GM19238 (cell line): ENCODE data around the gene FOXRED2.
A peak's percentile ranks its signal among the peaks of the same experiment; 100 is the strongest.
"Not testable (repeated sequence)": the region's sequence is repeated elsewhere in the genome, so short reads cannot be mapped to it uniquely, and the experiment has no call there.

Experiments used
- DNase-seq: peaks from one replicate; pipeline ENCODE4 v3.0.0; 2011; ENCODE audit warnings: low spot score; ENCODE audit not compliant: insufficient read length

Gene FOXRED2

GRCh38 chr22:36470162-36470993 lies 36.5 kb downstream of the FOXRED2 start:
- peak; percentile 86 for DNase-seq

DNA sequence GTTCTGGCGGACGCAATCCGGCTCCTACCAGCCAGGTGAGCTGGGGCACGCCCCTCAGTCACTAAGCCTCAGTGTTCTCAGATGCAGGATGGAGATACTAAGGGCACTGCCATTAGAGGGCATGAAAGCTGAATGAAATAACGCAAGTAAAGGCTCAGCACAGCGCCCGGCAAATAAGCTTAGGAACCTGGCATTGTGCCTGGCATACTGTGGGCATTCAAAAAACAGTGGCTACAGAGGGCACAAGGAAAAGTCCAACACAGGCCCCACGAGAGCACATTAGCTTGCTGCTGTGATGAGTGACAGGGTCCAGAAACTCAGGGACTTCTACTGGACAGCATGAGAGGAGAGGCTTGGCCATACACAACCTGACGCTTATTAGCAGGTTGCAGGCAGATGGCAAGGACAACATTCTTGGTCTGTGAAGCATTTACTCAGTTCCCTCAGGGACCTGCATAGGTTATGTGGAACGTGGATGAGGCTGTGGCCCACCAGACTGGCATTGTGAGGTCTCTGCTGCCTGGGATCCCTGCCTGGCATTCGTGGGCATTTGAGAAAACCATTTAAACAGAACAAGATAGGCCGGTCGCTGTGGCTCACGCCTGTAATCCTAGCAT lies 37.6 kb downstream of the FOXRED2 start:
- no peak for DNase-seq

DNA sequence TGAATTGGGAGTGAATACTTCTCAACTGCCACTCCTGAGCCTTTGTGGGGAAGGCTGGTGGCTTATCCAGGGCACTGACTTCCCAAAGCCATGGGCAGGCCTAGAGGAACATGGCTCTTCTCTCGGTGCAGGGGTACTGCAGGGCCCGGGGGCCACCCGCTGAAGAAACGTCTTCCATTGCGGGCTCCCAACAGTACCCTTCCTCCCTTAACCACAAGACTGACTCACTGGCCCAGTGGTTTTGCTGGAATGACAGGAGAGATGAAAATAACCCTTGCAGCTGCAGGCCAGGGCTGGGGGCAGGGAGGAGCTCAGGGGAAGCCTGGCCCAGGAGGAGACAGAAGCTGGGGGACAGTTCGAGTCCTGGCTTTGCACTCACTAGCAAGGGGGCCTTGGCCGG lies 38.9 kb downstream of the FOXRED2 start:
- DNase-seq, result no peak

- DNase-seq, result no peak
These were observed 39.6 kb downstream of the FOXRED2 start for GRCh38 chr22:36467042-36467810.

- no peak for DNase-seq
These were observed 40.6 kb downstream of the FOXRED2 start for GRCh38 chr22:36466258-36466657.

- DNase-seq, result no peak
These were observed 41.4 kb downstream of the FOXRED2 start for GRCh38 chr22:36465232-36466021.

- no peak for DNase-seq
These were observed 42.1 kb downstream of the FOXRED2 start for GRCh38 chr22:36464715-36465231.

- DNase-seq, result no peak
These were observed 43.1 kb downstream of the FOXRED2 start for GRCh38 chr22:36463783-36464184.

DNA sequence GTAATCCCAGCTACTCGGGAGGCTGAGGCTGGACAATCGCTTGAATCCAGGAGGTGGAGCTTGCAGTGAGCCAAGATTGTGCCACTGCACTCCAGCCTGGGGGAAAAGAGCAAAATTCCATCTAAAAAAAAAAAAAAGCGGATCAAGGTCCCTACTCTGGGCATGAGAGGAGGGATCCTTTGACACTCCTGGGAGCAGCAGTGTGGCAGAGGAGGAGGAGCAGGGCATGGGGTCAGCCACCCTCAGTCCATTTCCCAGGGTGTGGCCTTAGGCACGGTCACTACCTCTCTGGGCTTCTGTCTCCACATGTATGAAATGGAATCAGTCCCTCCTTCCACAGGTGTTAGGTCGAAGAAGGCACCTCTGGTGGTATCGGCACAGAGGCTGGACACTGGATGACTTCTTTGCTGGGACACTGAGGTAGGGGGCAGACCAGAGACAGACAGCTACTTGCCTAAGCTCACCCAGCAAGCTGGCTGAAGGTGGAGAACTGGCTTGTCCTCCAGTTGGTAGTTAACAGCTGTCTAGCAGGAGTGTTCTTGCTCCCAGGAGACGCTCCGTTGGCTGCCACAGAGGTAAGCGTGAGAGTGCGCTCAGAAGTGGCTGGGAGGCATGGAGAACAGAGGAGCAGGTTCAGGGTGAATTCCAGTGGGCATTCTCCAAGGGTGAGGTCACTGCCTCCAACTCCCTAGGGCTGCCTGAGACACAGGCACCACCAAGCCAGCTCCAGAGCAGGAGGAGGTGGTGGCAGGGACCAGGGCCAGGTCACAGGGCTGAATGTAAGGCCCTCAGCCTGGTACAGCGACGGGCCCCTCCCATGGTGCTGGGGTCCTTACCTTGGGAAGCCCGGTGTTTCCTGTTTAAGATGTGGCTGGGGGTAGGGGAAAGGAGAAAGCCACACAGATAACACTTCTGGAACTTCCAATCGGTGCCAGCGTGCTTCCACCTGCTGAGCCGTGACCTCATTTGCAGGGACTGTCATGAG lies 44.9 kb downstream of the FOXRED2 start:
- DNase-seq, result no peak

DNA sequence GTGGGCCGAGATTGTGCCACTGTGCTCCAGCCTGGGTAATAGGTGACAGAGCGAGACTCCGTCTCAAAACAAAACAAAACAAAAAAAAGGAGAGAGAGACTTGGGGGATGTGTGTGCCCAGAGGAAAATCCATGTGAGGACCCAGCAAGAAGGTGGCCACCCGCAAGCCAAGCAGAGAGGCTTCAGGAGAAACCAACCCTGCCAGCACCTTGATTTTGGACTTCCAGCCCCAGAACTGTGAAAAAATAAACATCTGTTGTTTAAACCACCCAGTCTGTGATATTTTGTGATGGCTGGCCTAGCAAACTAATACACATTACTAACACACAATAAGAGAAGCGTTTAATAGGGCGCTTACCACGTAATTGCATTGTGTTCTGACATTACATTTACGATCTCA lies 46.6 kb downstream of the FOXRED2 start:
- no peak for DNase-seq

DNA sequence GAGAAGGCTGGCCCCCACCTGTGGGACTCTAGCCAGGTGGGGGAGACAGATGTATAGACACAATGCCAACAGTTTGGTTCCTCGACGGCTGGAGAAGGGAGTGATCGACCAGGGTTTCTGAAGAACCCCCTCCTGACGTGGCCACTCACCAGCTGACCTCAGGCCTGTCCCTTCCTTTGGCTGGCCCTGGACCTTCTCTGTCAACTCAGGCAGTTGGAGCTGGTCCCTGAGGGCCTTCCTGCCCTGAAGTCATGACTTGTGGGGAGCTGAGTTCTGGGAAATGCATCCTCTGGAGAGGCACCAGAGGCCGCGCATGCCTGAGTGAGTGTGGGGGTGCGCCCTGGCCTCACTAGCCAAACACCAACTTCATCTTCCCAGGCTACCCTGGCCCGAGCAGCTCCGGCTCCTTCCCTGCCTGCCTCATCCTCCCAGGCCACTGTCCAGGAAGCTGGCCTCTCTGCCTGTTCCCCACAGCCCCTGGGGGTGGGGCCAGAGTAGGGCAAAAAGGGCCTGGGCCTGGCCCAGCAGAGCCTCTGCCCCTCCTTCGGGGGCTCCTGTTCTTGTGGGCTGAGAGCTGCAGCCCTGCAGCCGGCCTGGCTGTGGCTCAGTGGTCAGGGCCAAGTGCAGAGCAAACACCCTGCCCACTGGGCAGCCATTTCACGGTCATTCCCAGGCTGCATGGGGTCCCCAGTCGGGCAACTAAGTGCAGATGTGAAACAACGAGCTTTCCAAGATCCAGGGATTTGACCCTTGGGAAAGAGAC lies 49.0 kb downstream of the FOXRED2 start:
- DNase-seq, result no peak

GRCh38 chr22:36456464-36456845 lies 50.4 kb downstream of the FOXRED2 start:
- no peak for DNase-seq

GRCh38 chr22:36455571-36456463 lies 51.0 kb downstream of the FOXRED2 start:
- DNase-seq, result no peak

DNA sequence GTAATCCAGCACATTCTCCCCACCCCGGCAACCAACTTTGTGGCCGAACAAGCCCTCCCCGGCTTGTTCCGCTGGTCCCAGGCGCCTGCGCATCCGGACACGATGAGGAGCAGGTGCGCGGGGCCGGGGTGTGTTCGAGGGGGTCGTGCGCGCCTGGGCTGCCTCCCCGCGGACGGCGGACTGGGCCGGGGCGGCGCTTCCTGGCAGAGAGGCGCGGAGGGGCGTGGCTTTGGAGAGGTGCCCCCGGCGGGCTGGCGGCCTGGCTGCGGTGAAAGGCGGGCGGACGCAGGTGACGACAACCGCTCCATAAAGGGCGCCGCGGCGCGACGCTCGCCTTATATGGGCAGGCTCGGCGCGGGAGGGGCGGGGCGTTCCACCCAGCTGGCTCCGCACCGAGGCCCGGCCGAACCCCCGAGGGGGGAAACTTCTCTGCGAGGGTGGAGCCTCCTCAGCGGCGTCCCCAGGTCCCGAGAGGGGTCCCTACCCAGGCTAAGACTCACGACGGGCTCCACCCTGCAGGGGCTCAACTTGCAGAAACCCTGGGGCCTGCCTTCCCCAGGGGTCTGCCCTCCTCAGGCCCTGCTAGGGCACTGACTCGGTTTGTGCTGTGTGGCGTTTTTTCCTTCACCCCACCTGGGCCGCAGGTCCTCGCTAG lies 51.8 kb downstream of the FOXRED2 start:
- DNase-seq, result peak; percentile 83

- no peak for DNase-seq
These were observed 52.9 kb downstream of the FOXRED2 start for GRCh38 chr22:36453855-36454378.

DNA sequence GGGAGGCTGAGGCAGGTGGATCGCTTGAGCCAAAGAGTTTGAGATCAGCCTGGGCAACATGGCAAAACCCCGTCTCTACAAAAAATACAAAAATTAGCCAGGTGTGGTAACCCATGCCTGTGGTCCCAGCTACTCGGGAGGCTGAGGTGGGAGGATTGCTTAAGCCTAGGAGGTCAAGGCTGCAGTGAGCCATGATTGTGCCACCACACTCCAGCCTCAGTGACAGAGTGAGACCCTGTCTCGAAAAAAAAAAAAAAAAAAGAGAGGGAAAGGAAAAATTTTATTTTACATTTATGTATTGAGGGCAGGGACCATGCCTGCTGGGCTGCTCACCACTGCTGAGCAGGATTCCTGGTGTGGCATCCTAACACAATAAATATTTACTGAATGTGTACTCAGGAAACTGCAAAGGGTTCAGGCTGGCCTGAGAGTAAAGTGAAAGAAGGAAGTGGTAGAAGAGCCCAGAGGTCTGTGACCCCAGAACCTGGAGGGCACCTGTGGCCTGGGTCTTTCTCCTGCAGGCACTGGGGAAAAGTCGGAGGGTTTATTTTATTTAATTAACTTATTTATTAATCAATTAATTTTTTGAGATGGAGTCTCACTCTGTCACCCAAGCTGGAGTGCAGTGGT lies 53.7 kb downstream of the FOXRED2 start:
- DNase-seq, result not testable (repeated sequence)
